GM23248 (cell line): ENCODE results near the gene FUT8. TPM values are rescaled to one million over a fixed set of nuclear protein-coding genes. Genes with fewer than 3 reads are reported as not detected.

Source experiments
- DNase-seq: peaks from one replicate; pipeline ENCODE4 v3.0.0-alpha.2; 2015
- H2AFZ ChIP-seq: fragments of 200-600 bp; sonication (generic); 2 replicates; pipeline ENCODE4 v1.6.1; 2016; ENCODE audit warnings: antibody characterized with exemption
- H3F3A ChIP-seq: fragments of 200-600 bp; sonication (generic); 2 replicates; pipeline ENCODE4 v1.6.1; 2016; ENCODE audit warnings: mild to moderate bottlenecking, antibody characterized with exemption, mixed run types; ENCODE audit not compliant: insufficient read depth
- H3K27ac ChIP-seq: fragments of 200-600 bp; sonication (generic); 2 replicates; pipeline ENCODE4 v1.5.1; 2016; ENCODE audit warnings: mild to moderate bottlenecking
- H3K27me3 ChIP-seq: fragments of 200-600 bp; sonication (generic); replicated peaks from 2 replicates; pipeline ENCODE4 v1.6.1; 2016; ENCODE audit warnings: mild to moderate bottlenecking; ENCODE audit not compliant: insufficient read depth
- H3K36me3 ChIP-seq: fragments of 200-600 bp; sonication (generic); 2 replicates; pipeline ENCODE4 v1.6.1; 2016; ENCODE audit warnings: low read depth, mild to moderate bottlenecking
- H3K4me1 ChIP-seq: fragments of 200-600 bp; sonication (generic); 2 replicates; pipeline ENCODE4 v1.6.1; 2016; ENCODE audit warnings: mild to moderate bottlenecking; ENCODE audit not compliant: insufficient read depth
- H3K4me2 ChIP-seq: fragments of 200-600 bp; sonication (generic); one replicate; pipeline ENCODE4 v1.6.1; 2016; ENCODE audit warnings: mild to moderate bottlenecking; ENCODE audit not compliant: unreplicated experiment
- H3K4me3 ChIP-seq: fragments of 200-600 bp; sonication (generic); 2 replicates; pipeline ENCODE4 v1.5.1; 2016; ENCODE audit warnings: mild to moderate bottlenecking
- H3K79me2 ChIP-seq: fragments of 200-600 bp; sonication (generic); 2 replicates; pipeline ENCODE4 v1.6.1; 2016; ENCODE audit warnings: mild to moderate bottlenecking; ENCODE audit not compliant: insufficient read depth
- H3K9ac ChIP-seq: fragments of 200-600 bp; sonication (generic); 2 replicates; pipeline ENCODE4 v1.6.1; 2016; ENCODE audit warnings: mild to moderate bottlenecking
- H3K9me2 ChIP-seq: fragments of 200-600 bp; sonication (generic); 2 replicates; pipeline ENCODE4 v1.6.1; 2016; ENCODE audit warnings: mixed run types, mild to moderate bottlenecking, moderate library complexity; ENCODE audit not compliant: insufficient read depth
- H3K9me3 ChIP-seq: fragments of 200-600 bp; sonication (generic); one replicate; pipeline ENCODE4 v1.6.1; 2017; ENCODE audit warnings: low read depth
- H4K20me1 ChIP-seq: fragments of 200-600 bp; sonication (generic); 2 replicates; pipeline ENCODE4 v1.6.0; 2016; ENCODE audit not compliant: insufficient read depth
- EZH2 ChIP-seq: fragments of 200-600 bp; sonication (generic); IDR thresholded peaks from 2 replicates; pipeline ENCODE4 v1.6.1; 2018; ENCODE audit warnings: antibody characterized with exemption, mild to moderate bottlenecking; ENCODE audit not compliant: insufficient read depth, poor library complexity, severe bottlenecking
- EZH2phosphoT487 ChIP-seq: fragments of 200-600 bp; sonication (generic); IDR thresholded peaks from 2 replicates; pipeline ENCODE4 v1.6.1; 2018; ENCODE audit warnings: antibody characterized with exemption, moderate library complexity, mild to moderate bottlenecking, low read depth; ENCODE audit not compliant: insufficient read depth
- WGBS, 2 experiments: methylation state at CpG; one replicate each; pipeline ENCODE4 v1.1.6; 2015 to 2017; ENCODE audit warnings: low lambda C conversion rate in 2 of 2, low coverage in 1 of 2; ENCODE audit errors: missing lambda C conversion rate in 2 of 2; 5-methylcytosine and 5-hydroxymethylcytosine counted together
- in situ Hi-C: fragments of 300-500 bp; cut with MboI; formaldehyde crosslinking; loops from 2 replicates; pipeline ENCODE4 v1.15.0; 2020
- polyA plus RNA-seq: library from polyadenylated mRNA; unstranded; fragments of >200 nt; fragmentation: Nextera tagmentation; extraction: Ambion mirVana; gene quantifications from 2 replicates; pipeline ENCODE4 v1.2.1, GENCODE V29; 2016
- total RNA-seq: library from RNA; depleted of rRNA; stranded (reverse); fragments of >200 nt; shearing (Covaris generic); gene quantifications from 2 replicates; pipeline ENCODE4 v1.2.3, GENCODE V29; 2014

FUT8 gene
- total and polyA plus RNA-seq, 2 experiments from 2014 or later = 40.0 to 60.6 TPM

GRCh38 chr14:65471038-65471878 is 58.7 kb downstream of the FUT8 start:
- no peaks in the 10 kb centered on the region for H3K36me3 ChIP-seq
- peaks cover 99% of the 10 kb centered on the region for H3K79me2 ChIP-seq
- no peaks in the 10 kb centered on the region for H3K9me2 ChIP-seq
- no peaks in the 10 kb centered on the region for H3K4me1 ChIP-seq
- no peaks in the 10 kb centered on the region for H4K20me1 ChIP-seq
- no peak overlapping the region for H3K27ac ChIP-seq
- DNase-seq = no peak
- no peak overlapping the region for H3K4me3 ChIP-seq
- no peaks in the 10 kb centered on the region for H3K27me3 ChIP-seq
- in situ Hi-C loops = no loop called here
- WGBS, 2 experiments = 96 to 97% methylated on average over 5 of the region's 5 CpGs
- no peaks in the 10 kb centered on the region for H3K9me3 ChIP-seq
- H3K9ac ChIP-seq = no peak overlapping the region
- no peak overlapping the region for H3K4me2 ChIP-seq
- TF ChIP-seq EZH2phosphoT487 = no peak
- no peak for TF ChIP-seq EZH2
- no peaks in the 10 kb centered on the region for H3F3A ChIP-seq
- no peak overlapping the region for H2AFZ ChIP-seq

- H4K20me1 ChIP-seq = no peaks in the 10 kb centered on the region
- H3K4me2 ChIP-seq = no peak overlapping the region
- H3F3A ChIP-seq = no peaks in the 10 kb centered on the region
- H2AFZ ChIP-seq = no peak overlapping the region
- peaks cover 99% of the 10 kb centered on the region for H3K79me2 ChIP-seq
- no peaks in the 10 kb centered on the region for H3K27me3 ChIP-seq
- no peaks in the 10 kb centered on the region for H3K9me2 ChIP-seq
- H3K36me3 ChIP-seq = no peaks in the 10 kb centered on the region
- in situ Hi-C loops = no loop called here
- TF ChIP-seq EZH2 (no peak), EZH2phosphoT487 (no peak)
- H3K4me3 ChIP-seq = no peak overlapping the region
- H3K4me1 ChIP-seq = no peaks in the 10 kb centered on the region
- no peak overlapping the region for H3K27ac ChIP-seq
- DNase-seq = no peak
- no peak overlapping the region for H3K9ac ChIP-seq
- H3K9me3 ChIP-seq = no peaks in the 10 kb centered on the region
Observed at GRCh38 chr14:65472189-65472588, 59.7 kb downstream of the FUT8 start.

GRCh38 chr14:65476273-65476941 is 63.9 kb downstream of the FUT8 start:
- H3F3A ChIP-seq = peaks cover 22% of the 10 kb centered on the region
- no peak overlapping the region for H2AFZ ChIP-seq
- DNase-seq = no peak
- no peaks in the 10 kb centered on the region for H4K20me1 ChIP-seq
- in situ Hi-C loops = no loop called here
- peaks cover 11% of the 10 kb centered on the region for H3K4me1 ChIP-seq
- no peak overlapping the region for H3K9ac ChIP-seq
- H3K79me2 ChIP-seq = peaks cover 99% of the 10 kb centered on the region
- H3K4me3 ChIP-seq = no peak overlapping the region
- H3K27ac ChIP-seq = no peak overlapping the region
- H3K27me3 ChIP-seq = no peaks in the 10 kb centered on the region
- H3K9me3 ChIP-seq = no peaks in the 10 kb centered on the region
- H3K4me2 ChIP-seq = no peak overlapping the region
- H3K36me3 ChIP-seq = no peaks in the 10 kb centered on the region
- no peaks in the 10 kb centered on the region for H3K9me2 ChIP-seq
- WGBS, 2 experiments = 93 to 100% methylated on average over 2 of the region's 2 CpGs
- no peak for TF ChIP-seq EZH2phosphoT487
- no peak for TF ChIP-seq EZH2

- DNase-seq = no peak
- TF ChIP-seq EZH2phosphoT487 (no peak), EZH2 (no peak)
- H3K79me2 ChIP-seq = peaks cover 99% of the 10 kb centered on the region
Observed at GRCh38 chr14:65476942-65477318, 64.4 kb downstream of the FUT8 start.

More at GRCh38 chr14:65476942-65477318, 64.4 kb downstream of the FUT8 start:
- in situ Hi-C loops = no loop called here
- WGBS, 2 experiments = 100% methylated on average over 1 of the region's 1 CpG
- no peak overlapping the region for H3K27ac ChIP-seq
- H3K9me3 ChIP-seq = no peaks in the 10 kb centered on the region
- H3K4me1 ChIP-seq = peaks cover 11% of the 10 kb centered on the region
- no peaks in the 10 kb centered on the region for H4K20me1 ChIP-seq
- no peaks in the 10 kb centered on the region for H3K27me3 ChIP-seq
- H3K9ac ChIP-seq = no peak overlapping the region
- no peaks in the 10 kb centered on the region for H3K36me3 ChIP-seq
- no peak overlapping the region for H3K4me2 ChIP-seq
- peaks cover 22% of the 10 kb centered on the region for H3F3A ChIP-seq
- H3K9me2 ChIP-seq = no peaks in the 10 kb centered on the region
- no peak overlapping the region for H2AFZ ChIP-seq
- H3K4me3 ChIP-seq = no peak overlapping the region
